ENCODE results near the gene HSDL1. TPM values are rescaled to one million over a fixed set of nuclear protein-coding genes. Genes with fewer than 3 reads are reported as not detected.
"Not testable (repeated sequence)": the region's sequence is repeated elsewhere in the genome, so short reads cannot be mapped to it uniquely, and the experiment has no call there.

HSDL1 gene
- total and polyA plus RNA-seq, 2 donors (not counting 3 experiments of a cell fraction or from before 2014, with no cell fraction given): 19.9 to 27.9 TPM

- BruUV-seq (replicated peaks); POLR2A ChIA-PET; DNase-seq (ENCODE audit: low read depth, low spot score); H3K4me2 ChIP-seq (ENCODE audit: insufficient read depth, low read length); H3K9me3 ChIP-seq (replicated peaks; ENCODE audit: control insufficient read depth, insufficient read depth, low read length); FAIRE-seq; H3K27ac ChIP-seq (ENCODE audit: insufficient read depth, low read depth, low read length); H3K9ac ChIP-seq (replicated peaks; ENCODE audit: extremely low read depth, insufficient read depth, low read length); H3K4me3 ChIP-seq (replicated peaks in 1 of 3; ENCODE audit: insufficient read depth in 1 of 3, low read depth in 1 of 3, low read length in 3 of 3); H3K36me3 ChIP-seq (ENCODE audit: control insufficient read depth in 2 of 2, extremely low read depth in 1 of 2, insufficient read depth in 2 of 2, low read length in 2 of 2); H2AFZ ChIP-seq (ENCODE audit: low read depth, low read length); H3K27me3 ChIP-seq (ENCODE audit: control insufficient read depth in 2 of 2, insufficient read depth in 2 of 2, low read length in 2 of 2); H3K9me1 ChIP-seq (replicated peaks; ENCODE audit: control insufficient read depth, extremely low read depth, insufficient read depth, low read length); dilution Hi-C loops (cut with MboI; ENCODE audit: extremely low pct_ligation_motif_present, low sequenced_read_pairs); H4K20me1 ChIP-seq (replicated peaks; ENCODE audit: control insufficient read depth, extremely low read depth, insufficient read depth, low read length); intact Hi-C loops (cut with micrococcal nuclease): not testable (repeated sequence)
- peaks cover 10% of the 10 kb centered on the region for H3K4me1 ChIP-seq (ENCODE audit: control insufficient read depth, extremely low read depth, insufficient read depth, low read length)
- CTCF ChIA-PET: interaction anchor here (1.1 kb wide), 1 partner anchor 69 kb away, joined by 4 read pairs; the partner anchor contains the start of gene TAF1C
- peaks cover 27% of the 10 kb centered on the region for H3K79me2 ChIP-seq (ENCODE audit: control insufficient read depth, insufficient read depth, low read length)
Measured at GRCh38 chr16:84118315-84118714, 26.7 kb downstream of the HSDL1 start.

DNA sequence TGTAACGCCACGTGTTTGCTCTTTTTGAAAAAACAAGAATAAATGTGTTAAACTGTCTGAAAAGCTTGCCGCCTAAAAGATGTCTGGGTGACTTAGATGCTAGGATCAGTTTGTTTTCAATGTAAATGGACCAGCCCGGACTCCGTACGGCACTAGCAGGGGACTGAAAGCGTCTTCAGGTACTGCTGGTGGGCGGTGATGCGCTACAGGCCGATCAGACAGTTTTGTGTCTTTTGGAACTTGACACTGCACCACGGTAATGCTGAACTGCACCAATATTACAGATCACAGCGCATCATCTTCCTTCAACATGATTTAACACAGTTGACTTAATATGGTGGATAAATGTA, 27.5 kb downstream of the HSDL1 start:
- Histone ChIP-seq H3K27me3 (ENCODE audit: control insufficient read depth in 2 of 2, insufficient read depth in 2 of 2, low read length in 2 of 2) (no peaks in the 10 kb centered on the region), H4K20me1 (replicated peaks; ENCODE audit: control insufficient read depth, extremely low read depth, insufficient read depth, low read length) (no peaks in the 10 kb centered on the region), H3K4me1 (ENCODE audit: control insufficient read depth, extremely low read depth, insufficient read depth, low read length) (peaks cover 10% of the 10 kb centered on the region), H3K79me2 (ENCODE audit: control insufficient read depth, insufficient read depth, low read length) (peaks cover 33% of the 10 kb centered on the region), H3K9me1 (replicated peaks; ENCODE audit: control insufficient read depth, extremely low read depth, insufficient read depth, low read length) (no peaks in the 10 kb centered on the region), H3K9me3 (replicated peaks; ENCODE audit: control insufficient read depth, insufficient read depth, low read length) (no peaks in the 10 kb centered on the region), H3K4me2 (ENCODE audit: insufficient read depth, low read length) (peak overlapping the region; percentile 51), H3K9ac (replicated peaks; ENCODE audit: extremely low read depth, insufficient read depth, low read length) (peak overlapping the region; percentile 95), H3K27ac (ENCODE audit: insufficient read depth, low read depth, low read length) (peak overlapping the region; percentile 65), H3K4me3 (replicated peaks in 1 of 3; ENCODE audit: insufficient read depth in 1 of 3, low read depth in 1 of 3, low read length in 3 of 3) (peak overlapping the region; percentile 5 to 96 (median 70)), H3K36me3 (ENCODE audit: control insufficient read depth in 2 of 2, extremely low read depth in 1 of 2, insufficient read depth in 2 of 2, low read length in 2 of 2) (no peaks in the 10 kb centered on the region), H2AFZ (ENCODE audit: low read depth, low read length) (peak overlapping the region; percentile 60)
- TF ChIP-seq MYC (IDR thresholded peaks at IDR 0.05; ENCODE audit: low read depth, low read length) (no peak), POLR2AphosphoS5 (IDR thresholded peaks at IDR 0.05; ENCODE audit: insufficient read depth, low read depth, low read length) (no peak), MAX (IDR thresholded peaks at IDR 0.05; ENCODE audit: insufficient read depth, insufficient read length) (no peak), FOS (IDR thresholded peaks at IDR 0.05; ENCODE audit: borderline replicate concordance, insufficient read depth, low read length) (no peak), JUN (IDR thresholded peaks at IDR 0.05; ENCODE audit: borderline replicate concordance, insufficient read depth, insufficient read length, low read depth) (no peak), POLR2A (IDR thresholded peaks at IDR 0.05; ENCODE audit: low read depth, low read length) (no peak), EZH2 (IDR thresholded peaks at IDR 0.05; ENCODE audit: borderline replicate concordance, low read depth, low read length, severe bottlenecking) (no peak), GATA2 (IDR thresholded peaks at IDR 0.05; ENCODE audit: insufficient read depth, insufficient read length, low read depth, low read length) (no peak)
- TF ChIP-seq, protein P1, sequence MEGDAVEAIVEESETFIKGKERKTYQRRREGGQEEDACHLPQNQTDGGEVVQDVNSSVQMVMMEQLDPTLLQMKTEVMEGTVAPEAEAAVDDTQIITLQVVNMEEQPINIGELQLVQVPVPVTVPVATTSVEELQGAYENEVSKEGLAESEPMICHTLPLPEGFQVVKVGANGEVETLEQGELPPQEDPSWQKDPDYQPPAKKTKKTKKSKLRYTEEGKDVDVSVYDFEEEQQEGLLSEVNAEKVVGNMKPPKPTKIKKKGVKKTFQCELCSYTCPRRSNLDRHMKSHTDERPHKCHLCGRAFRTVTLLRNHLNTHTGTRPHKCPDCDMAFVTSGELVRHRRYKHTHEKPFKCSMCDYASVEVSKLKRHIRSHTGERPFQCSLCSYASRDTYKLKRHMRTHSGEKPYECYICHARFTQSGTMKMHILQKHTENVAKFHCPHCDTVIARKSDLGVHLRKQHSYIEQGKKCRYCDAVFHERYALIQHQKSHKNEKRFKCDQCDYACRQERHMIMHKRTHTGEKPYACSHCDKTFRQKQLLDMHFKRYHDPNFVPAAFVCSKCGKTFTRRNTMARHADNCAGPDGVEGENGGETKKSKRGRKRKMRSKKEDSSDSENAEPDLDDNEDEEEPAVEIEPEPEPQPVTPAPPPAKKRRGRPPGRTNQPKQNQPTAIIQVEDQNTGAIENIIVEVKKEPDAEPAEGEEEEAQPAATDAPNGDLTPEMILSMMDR (IDR thresholded peaks at IDR 0.05; ENCODE audit: extremely low read depth in 1 of 2, insufficient read depth in 1 of 2, low read depth in 1 of 2, low read length in 2 of 2): no peak
- DNase-seq (ENCODE audit: low read depth, low spot score) (peak; percentile 55), FAIRE-seq (peak; percentile 71)
- dilution Hi-C loops (cut with MboI; ENCODE audit: extremely low pct_ligation_motif_present, low sequenced_read_pairs): no loop called here
- CTCF ChIA-PET: interaction anchor here (0.8 to 2.8 kb wide), 10 partner anchors 10 to 164 kb away, joined by 3 to 29 read pairs (median 4); partner anchors contain the start of genes DNAAF1, HSDL1 and TAF1C
- POLR2A ChIA-PET: interaction anchor here (1.2 to 1.5 kb wide), 2 partner anchors 28 to 69 kb away, joined by 4 to 5 read pairs; partner anchors contain the start of genes DNAAF1, HSDL1 and TAF1C
- intact Hi-C loops (cut with micrococcal nuclease): loop anchor here (1.0 to 2.0 kb wide), 2 partner anchors 27 to 58 kb away; partner anchors contain the start of genes DNAAF1 and HSDL1
- no TSS peak for BruUV-seq (replicated peaks)
